Endothelial cell of umbilical vein (primary cell): ENCODE results near the gene CLPX.

Experiments used
- EZH2 ChIP-seq: IDR thresholded peaks from 2 replicates; pipeline ENCODE4 v1.6.1; 2012; ENCODE audit warnings: borderline replicate concordance, low read depth, mild to moderate bottlenecking, moderate library complexity, low read length, inconsistent platforms; ENCODE audit not compliant: severe bottlenecking
- POLR2AphosphoS5 ChIP-seq: IDR thresholded peaks from 2 replicates; pipeline ENCODE4 v1.6.1; 2012; ENCODE audit warnings: low read depth, mild to moderate bottlenecking, control low read depth, low read length, moderate library complexity; ENCODE audit not compliant: insufficient read depth
- TF ChIP-seq, protein P1 (sequence below), 2 donors: IDR thresholded peaks; 1 replicate in 1 of 2; 2 replicates in 1 of 2; pipeline ENCODE4 v1.5.1; 2011; ENCODE audit warnings: low read length in 2 of 2, mild to moderate bottlenecking in 2 of 2, moderate library complexity in 2 of 2, control low read depth in 1 of 2, inconsistent platforms in 1 of 2, low read depth in 1 of 2; ENCODE audit not compliant: insufficient read depth in 1 of 2; ENCODE audit errors: extremely low read depth in 1 of 2

DNA sequence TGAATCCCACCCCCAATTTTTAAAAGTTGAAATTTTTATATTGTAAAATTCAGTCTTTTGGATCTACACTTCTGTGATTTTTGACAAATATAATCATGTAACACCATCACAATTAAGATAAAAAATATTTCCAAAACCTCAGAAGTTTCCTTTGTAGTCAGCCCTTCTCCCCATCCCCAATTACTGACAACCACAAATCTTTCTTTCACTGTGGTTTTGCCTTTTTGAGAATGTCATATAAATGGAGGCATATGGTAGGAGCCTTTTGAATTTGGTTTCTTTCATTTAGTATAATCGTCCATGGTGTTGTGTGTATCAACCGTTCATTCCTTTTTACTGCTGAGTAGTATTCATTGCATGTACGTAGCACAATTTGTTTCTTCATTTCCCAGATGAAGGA lies 34.0 kb upstream of the CLPX start:
- TF ChIP-seq, protein P1, sequence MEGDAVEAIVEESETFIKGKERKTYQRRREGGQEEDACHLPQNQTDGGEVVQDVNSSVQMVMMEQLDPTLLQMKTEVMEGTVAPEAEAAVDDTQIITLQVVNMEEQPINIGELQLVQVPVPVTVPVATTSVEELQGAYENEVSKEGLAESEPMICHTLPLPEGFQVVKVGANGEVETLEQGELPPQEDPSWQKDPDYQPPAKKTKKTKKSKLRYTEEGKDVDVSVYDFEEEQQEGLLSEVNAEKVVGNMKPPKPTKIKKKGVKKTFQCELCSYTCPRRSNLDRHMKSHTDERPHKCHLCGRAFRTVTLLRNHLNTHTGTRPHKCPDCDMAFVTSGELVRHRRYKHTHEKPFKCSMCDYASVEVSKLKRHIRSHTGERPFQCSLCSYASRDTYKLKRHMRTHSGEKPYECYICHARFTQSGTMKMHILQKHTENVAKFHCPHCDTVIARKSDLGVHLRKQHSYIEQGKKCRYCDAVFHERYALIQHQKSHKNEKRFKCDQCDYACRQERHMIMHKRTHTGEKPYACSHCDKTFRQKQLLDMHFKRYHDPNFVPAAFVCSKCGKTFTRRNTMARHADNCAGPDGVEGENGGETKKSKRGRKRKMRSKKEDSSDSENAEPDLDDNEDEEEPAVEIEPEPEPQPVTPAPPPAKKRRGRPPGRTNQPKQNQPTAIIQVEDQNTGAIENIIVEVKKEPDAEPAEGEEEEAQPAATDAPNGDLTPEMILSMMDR (IDR thresholded peaks at IDR 0.05; ENCODE audit: extremely low read depth in 1 of 2, insufficient read depth in 1 of 2, low read depth in 1 of 2, low read length in 2 of 2): no peak
- TF ChIP-seq EZH2 (no peak), POLR2AphosphoS5 (no peak)
